ENCODE measurements around the gene SKIC2.

GRCh38 chr6:31958412-31958740, 599 bp upstream of the SKIC2 start:
- TF ChIP-seq CTCF (IDR thresholded peaks at IDR 0.05) (no peak), POLR2A (IDR thresholded peaks at IDR 0.05) (no peak)

All from tibial nerve (tissue), 3 donors.